T-helper 1 cell treated with Interleukin-12 subunit alpha and Interleukin-12 subunit beta and Interleukin-4 antibody, amounts not matched to agents 30 μg/mL and 1 μg/mL, for 36 hours (primary cell): ENCODE results near the gene AHNAK2.
"Not testable (repeated sequence)": the region's sequence is repeated elsewhere in the genome, so short reads cannot be mapped to it uniquely, and the experiment has no call there.

Experiments used
- H3K27ac Mint-ChIP-seq: one replicate; pipeline ENCODE4 v1.8.0; 2021; ENCODE audit warnings: mild to moderate bottlenecking, mixed read lengths
- H3K27me3 Mint-ChIP-seq: one replicate; pipeline ENCODE4 v1.8.0; 2021; ENCODE audit warnings: low read depth, mixed read lengths
- H3K36me3 Mint-ChIP-seq: one replicate; pipeline ENCODE4 v1.8.0; 2021; ENCODE audit warnings: low read depth, mixed read lengths
- H3K4me1 Mint-ChIP-seq: one replicate; pipeline ENCODE4 v1.8.0; 2021; ENCODE audit warnings: low read depth, mixed read lengths
- H3K4me3 Mint-ChIP-seq: one replicate; pipeline ENCODE4 v1.8.0; 2021; ENCODE audit warnings: mild to moderate bottlenecking, moderate library complexity, mixed read lengths
- H3K9me3 Mint-ChIP-seq: one replicate; pipeline ENCODE4 v1.8.0; 2021; ENCODE audit warnings: mixed read lengths

The AHNAK2 gene

DNA sequence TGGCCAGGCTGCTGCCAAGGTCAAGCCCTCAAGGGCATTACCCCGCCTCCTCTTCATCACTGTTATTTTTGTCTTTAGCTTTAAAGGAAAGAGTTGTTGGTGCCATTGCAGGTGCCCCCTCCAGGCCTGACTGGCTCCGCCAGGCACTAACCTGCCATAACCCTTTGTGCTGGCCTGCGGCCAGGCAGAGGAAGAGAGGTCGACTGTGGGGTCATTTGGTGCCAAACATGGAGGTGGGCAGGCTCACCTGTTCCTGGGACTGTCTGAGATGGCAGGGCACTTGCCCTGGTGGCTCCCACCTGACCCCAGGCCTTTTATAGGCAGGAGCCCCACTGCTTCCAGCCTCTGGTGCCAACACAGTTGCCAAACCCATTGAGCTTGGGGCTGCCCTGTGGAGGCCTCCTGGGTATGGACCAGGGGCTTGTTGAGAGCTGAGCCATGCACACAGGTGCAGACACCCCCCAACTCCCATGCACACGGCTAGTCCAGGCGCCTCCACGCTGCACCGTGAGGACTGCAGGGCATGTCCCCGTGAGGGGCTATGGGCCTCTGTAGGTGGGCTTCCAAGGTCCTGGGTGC, 82.9 kb downstream of the AHNAK2 start:
- Mint-ChIP-seq H3K9me3 (no peaks in the 10 kb centered on the region), H3K27ac (no peak overlapping the region), H3K27me3 (no peaks in the 10 kb centered on the region), H3K4me1 (peaks cover 3% of the 10 kb centered on the region), H3K36me3 (no peaks in the 10 kb centered on the region), H3K4me3 (no peak overlapping the region)

DNA sequence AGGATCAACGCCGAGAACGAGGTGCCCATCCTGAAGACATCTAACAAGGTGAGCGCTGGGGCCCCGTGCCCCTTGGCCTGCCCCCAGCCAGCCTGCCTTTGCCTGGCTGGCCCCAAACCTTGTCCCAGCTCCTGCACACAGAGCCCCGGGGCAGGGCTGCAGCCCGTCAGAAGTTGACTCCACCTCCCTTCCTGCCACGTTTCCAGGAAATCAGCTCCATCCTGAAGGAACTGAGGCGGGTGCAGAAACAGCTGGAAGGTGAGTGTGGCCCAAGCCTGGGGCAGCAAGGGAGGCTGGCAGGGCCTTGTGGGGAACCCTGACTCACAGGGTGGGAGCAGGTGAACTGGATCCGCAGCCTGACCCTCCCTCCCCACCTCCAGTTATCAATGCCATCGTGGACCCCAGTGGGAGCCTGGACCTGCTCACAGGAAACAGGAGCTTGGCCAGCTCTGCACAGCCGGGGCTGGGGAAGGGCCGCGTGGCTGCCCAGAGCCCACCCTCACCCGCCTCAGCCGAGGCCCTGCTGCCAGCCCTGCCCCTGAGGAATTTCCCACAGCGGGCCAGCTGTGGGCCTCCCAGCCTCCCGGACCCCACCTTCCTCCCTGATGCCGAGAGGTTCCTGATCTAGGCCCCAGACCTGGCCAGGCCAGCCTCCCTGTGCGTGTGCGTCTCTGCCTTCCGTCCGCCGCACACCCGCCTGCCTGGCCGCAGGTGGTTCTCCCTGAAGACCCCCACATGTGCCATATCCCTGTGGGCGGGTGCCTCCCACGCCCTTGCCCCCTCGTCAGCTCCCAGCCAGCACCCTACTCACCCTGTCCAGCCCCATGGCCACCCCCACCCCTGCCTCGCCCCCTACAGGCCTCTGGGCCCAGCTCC, 83.6 kb downstream of the AHNAK2 start:
- H3K9me3 Mint-ChIP-seq: no peaks in the 10 kb centered on the region
- no peak overlapping the region for H3K4me3 Mint-ChIP-seq
- H3K27me3 Mint-ChIP-seq: no peaks in the 10 kb centered on the region
- H3K36me3 Mint-ChIP-seq: no peaks in the 10 kb centered on the region
- peaks cover 3% of the 10 kb centered on the region for H3K4me1 Mint-ChIP-seq
- no peak overlapping the region for H3K27ac Mint-ChIP-seq

DNA sequence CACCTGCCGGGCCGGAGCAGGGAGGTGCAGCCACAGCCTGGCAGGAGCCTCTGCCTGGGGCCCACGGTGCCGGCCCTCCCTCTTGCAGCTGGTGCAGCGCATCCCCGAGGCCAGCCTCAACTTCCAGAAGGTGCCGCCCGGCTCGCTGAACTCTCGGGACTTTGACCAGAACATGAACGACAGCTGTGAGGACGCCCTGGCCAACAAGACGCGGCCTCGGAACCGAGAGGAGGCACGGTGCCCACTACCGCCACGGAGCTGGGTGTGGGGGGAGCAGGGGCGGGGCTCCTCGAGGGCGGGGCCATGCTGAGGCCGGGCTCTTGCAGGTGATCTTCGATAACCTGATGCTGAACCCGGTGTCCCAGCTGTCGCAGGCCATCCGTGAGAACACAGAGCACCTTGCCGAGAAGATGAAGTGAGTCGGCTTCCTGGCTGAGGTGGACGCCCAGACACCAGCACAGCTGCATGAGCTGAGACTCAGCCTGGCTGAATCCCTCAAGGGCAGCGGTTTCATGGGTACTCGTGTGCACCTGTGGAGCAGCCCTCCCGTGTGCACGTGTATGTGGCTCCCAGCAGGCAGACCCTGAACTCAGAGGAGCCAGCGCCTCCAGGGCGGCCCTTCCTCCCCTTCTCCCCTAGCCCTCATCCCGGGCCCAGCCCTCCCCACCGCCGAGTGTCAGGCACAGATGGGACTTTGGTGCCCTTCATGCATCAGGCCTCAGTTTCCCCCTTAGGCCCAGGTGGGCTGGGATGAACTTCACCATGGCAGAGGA, 84.6 kb downstream of the AHNAK2 start:
- Mint-ChIP-seq H3K27ac (no peak overlapping the region), H3K9me3 (no peaks in the 10 kb centered on the region), H3K4me1 (peaks cover 3% of the 10 kb centered on the region), H3K27me3 (no peaks in the 10 kb centered on the region), H3K4me3 (no peak overlapping the region), H3K36me3 (no peaks in the 10 kb centered on the region)

DNA sequence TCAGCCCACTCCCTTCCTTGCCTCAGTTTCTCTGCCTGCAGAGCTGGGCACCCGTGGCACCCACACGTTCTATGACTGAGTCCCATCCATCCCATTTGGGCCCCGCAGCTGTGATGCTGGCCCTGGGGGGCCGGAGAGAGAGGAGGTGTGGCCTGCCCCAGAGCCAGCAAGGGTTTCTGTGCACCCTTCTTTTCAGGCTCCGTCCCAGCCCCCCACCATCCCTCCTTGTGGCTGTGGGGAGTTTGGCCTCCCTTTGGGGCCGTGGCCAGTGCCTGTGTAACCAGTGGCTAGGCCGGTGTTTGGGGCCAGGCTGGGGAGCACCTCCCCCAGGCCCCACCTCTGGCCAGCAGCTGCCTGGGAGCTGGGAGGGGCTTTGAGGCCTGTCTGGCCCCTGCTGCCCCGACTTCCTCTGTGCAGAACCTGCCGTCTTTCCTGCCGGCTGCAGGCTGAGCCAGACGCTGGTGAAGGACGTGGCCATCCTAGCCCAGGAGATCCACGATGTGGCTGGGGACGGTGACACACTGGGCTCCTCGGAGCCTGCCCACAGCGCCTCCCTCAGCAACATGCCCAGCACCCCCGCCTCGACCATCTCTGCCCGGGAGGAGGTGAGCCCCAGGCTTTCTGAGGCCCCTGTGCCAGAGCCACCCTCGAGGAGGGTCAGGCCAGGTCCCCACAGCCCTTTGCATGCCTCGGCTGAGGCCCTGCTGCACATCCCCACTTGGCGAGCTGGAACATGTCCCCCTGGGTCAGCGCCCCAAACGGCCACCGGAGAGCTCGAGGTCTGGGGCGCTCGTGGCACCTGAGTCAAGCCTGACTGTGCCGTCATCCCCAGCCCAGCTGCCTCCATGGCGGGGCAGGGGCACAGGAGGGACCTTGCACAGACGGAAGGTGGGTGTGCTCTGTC, 85.4 kb downstream of the AHNAK2 start:
- Mint-ChIP-seq H3K27me3 (no peaks in the 10 kb centered on the region), H3K36me3 (no peaks in the 10 kb centered on the region), H3K27ac (no peak overlapping the region), H3K4me3 (no peak overlapping the region), H3K4me1 (peaks cover 3% of the 10 kb centered on the region), H3K9me3 (no peaks in the 10 kb centered on the region)

DNA sequence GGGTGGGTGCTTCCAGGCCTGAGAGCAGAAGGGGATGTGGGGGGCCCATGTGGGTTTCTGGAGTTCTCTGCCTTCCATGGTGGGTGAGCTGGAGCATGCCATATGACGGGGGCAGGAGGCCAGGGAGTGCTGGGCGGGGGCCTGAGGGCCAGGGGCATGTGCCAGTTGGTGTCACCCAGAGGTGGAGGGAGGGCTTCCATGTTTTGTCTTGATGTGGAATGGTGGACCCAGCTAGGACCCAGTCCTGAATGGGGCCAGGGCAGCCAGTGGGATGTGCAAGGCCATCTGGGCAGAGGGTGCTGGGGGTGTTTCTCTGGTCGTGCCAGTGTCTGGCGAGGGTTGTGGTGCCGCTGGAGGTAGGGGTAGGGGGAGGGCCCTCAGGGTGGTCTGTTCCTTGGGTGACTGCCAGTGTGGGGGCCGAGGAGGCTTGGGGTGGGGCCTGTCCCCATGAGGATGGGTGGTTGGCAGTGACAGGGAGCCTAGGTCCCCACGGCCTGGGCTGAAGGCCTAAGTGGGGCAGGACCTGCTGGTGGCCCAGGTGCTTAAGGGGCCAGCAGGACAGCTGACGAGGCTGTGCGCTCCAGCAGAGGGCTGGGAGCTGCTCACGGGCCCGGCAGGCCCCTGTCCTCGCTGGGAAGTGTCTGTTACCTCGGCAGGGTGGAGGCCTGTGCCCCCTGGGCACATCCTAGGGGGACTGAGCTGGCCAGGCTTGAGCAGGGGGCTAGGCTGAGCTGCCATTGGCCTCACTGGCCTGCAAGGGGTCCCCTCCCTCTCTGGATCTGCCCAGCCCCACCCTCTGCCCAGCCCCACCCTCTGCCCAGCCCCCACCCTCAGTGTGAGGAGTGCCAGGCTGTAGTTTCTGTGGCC, 86.3 kb downstream of the AHNAK2 start:
- H3K9me3 Mint-ChIP-seq: no peaks in the 10 kb centered on the region
- no peak overlapping the region for H3K27ac Mint-ChIP-seq
- H3K4me3 Mint-ChIP-seq: no peak overlapping the region
- no peaks in the 10 kb centered on the region for H3K36me3 Mint-ChIP-seq
- H3K4me1 Mint-ChIP-seq: peaks cover 3% of the 10 kb centered on the region
- H3K27me3 Mint-ChIP-seq: no peaks in the 10 kb centered on the region

DNA sequence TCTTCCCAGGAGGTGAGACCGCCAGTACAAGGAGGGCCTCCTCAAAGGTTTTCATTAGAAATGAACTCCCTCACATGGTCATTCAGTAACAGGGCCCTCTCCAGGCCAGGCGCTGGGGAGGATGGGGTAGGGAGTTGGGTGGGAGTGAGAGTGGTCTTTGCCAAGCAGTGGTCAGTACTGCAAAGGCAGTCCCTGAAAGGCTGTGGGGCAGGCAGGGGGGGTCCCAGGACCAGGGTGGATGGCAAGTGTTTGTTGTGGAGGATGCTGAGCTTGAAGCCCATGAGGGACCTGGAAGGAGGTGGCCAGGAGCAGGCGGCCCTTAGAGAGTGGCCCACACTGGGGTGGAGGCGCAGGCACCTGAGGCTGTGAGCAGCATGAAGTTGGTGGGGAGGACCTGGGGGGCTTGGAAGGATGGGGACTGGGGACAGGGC, 87.0 kb downstream of the AHNAK2 start:
- Mint-ChIP-seq H3K27ac (no peak overlapping the region), H3K9me3 (no peaks in the 10 kb centered on the region), H3K4me1 (no peaks in the 10 kb centered on the region), H3K4me3 (no peak overlapping the region), H3K36me3 (no peaks in the 10 kb centered on the region), H3K27me3 (no peaks in the 10 kb centered on the region)

DNA sequence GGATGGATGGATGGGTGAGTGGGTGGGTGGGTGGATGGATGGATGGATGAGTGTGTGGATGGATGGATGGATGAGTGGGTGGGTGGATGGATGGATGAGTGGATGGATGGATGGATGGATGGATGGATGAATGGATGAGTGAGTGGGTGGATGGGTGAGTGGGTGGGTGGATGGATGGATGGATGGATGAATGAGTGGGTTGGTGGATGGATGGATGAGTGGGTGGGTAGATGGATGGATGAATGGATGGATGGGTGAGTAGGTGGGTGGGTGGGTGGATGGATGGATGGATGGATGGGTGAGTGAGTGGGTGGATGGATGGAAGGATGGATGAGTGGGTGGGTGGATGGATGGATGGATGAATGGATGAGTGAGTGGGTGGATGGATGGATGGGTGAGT, 87.9 kb downstream of the AHNAK2 start:
- not testable (repeated sequence) for H3K4me3 Mint-ChIP-seq, H3K9me3 Mint-ChIP-seq, H3K27ac Mint-ChIP-seq

DNA sequence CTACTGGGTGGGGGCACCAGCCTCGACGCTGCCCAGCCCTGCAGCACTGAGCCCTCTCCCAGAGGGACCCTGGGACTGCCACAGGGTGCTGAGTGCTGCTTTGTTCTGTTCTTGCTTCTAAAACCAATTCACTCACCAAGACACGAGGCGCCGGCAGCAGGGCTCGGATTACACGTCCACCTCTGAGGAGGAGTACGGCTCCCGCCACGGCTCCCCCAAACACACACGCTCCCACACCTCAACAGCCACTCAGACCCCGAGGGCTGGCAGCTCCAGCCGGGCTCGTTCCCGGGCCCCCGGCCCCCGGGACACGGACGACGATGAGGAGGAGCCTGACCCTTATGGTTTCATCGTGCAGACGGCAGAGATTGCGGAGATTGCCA, 88.8 kb downstream of the AHNAK2 start:
- Mint-ChIP-seq H3K36me3 (no peaks in the 10 kb centered on the region), H3K27ac (no peak overlapping the region), H3K9me3 (no peaks in the 10 kb centered on the region), H3K4me3 (no peak overlapping the region), H3K4me1 (no peaks in the 10 kb centered on the region), H3K27me3 (no peaks in the 10 kb centered on the region)

More for the DNA sequence above, 87.9 kb downstream of the AHNAK2 start:
- H3K27me3 Mint-ChIP-seq, H3K4me1 Mint-ChIP-seq, H3K36me3 Mint-ChIP-seq: not testable (repeated sequence)

DNA sequence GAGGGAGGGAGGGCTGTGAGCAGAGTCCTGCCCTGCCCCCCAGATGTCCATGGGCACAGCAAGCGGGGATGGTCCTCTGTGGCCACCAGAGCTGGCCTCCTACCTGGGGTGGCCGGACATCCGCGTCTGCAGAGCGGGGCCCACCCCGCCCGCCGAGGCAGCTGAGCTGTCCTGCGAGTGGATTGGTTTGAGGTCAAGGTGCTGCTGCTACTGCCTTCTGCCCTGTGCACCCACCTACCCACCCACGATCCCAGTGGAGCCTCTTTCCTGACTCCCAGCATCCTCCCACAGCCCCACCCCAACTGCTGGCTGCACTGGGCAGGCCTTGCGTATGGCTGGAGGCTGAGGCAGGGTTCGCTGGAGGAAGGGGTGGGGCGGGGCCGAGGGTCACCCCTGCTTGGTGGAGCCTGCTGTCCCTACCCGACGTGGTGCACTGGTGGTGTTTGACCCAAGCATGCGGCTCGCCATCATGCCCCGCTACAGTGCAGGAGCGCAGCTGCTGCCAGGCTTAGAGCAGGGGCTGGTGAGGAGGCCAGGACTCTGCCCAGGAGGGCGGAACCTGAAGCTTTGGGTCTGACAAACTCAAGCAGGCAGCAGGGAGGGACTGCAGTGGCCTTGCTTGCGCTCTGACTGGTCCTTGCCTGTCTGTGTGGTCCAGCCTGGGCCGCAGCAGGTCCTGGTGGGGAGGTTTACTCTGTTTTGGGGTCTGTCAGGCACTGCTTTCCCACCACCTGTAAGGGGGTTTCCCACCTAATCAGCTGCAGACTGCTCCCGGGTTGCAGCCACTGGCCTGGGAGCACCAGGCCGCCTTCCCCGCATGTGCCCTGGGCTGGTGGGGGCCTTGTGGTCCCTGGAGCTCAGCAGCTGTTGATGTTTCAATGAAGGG, 89.4 kb downstream of the AHNAK2 start:
- Mint-ChIP-seq H3K27ac (no peak overlapping the region), H3K36me3 (no peaks in the 10 kb centered on the region), H3K27me3 (no peaks in the 10 kb centered on the region), H3K9me3 (no peaks in the 10 kb centered on the region), H3K4me3 (no peak overlapping the region), H3K4me1 (no peaks in the 10 kb centered on the region)

DNA sequence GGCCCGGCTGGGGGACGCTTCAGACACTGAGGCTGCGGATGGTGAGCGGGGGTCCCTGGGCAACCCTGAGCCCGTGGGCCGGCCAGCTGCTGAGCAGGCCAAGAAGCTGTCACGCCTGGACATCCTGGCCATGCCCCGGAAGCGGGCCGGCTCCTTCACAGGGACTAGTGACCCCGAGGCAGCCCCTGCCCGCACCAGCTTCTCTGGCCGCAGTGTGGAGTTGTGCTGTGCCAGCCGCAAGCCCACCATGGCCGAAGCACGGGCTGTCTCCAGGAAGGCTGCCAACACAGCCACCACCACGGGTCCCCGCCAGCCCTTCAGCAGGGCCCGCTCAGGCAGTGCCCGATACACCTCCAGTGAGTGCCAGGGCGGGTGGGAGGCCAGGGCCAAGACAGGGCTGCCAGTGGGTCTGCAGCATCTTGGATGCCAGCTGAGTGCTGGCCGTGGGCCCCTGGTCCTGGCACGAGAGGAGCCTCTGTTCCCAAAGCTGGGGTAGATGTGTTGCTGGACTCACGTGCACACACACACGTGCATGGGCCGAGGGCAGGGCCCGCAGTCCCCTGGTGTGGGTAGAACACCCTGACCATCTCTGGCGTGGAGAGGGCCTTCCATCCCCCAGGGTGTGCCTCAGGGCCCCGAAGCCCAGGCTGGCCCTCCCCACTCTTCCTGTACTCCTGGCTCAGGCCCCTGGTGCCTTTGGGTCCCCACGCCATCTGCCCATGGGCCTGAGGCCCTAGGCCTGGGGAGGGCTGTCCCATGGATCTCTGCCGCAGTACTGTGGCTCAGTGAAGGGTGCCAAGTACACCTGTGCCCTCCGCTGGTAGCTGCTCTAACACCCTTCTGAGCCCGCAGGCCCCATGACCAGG, 90.3 kb downstream of the AHNAK2 start:
- H3K4me1 Mint-ChIP-seq: no peaks in the 10 kb centered on the region
- no peak overlapping the region for H3K27ac Mint-ChIP-seq
- H3K4me3 Mint-ChIP-seq: no peak overlapping the region
- no peaks in the 10 kb centered on the region for H3K9me3 Mint-ChIP-seq
- no peaks in the 10 kb centered on the region for H3K27me3 Mint-ChIP-seq
- H3K36me3 Mint-ChIP-seq: no peaks in the 10 kb centered on the region
